MCF 10A (cell line): Measurements from ENCODE around the gene RASD1. TPM values are rescaled to one million over a fixed set of nuclear protein-coding genes. Genes with fewer than 3 reads are reported as not detected.

Experiments used
- BruUV-seq: library from RNA; stranded (reverse); fragments of 400-500 nt; replicated peaks from 2 replicates; lab custom pipeline; 2021; lab: Mats Ljungman, UMichigan
- CTCF ChIA-PET: fragments of 300-600 bp; sonication (Branson Sonifier 250); formaldehyde crosslinking; extraction: SDS; loops from one replicate; lab custom pipeline; 2021; ENCODE audit warnings: antibody characterized with exemption, inconsistent platforms; lab: Yijun Ruan, JAX
- POLR2A ChIA-PET: fragments of 300-600, 350-650 bp; sonication (Branson Sonifier 250); formaldehyde crosslinking; extraction: SDS; loops from one replicate; lab custom pipeline; 2020; ENCODE audit warnings: antibody characterized with exemption, inconsistent platforms; lab: Yijun Ruan, JAX
- DNase-seq: peaks from one replicate; pipeline ENCODE4 v3.0.0-alpha.2; 2018; ENCODE audit not compliant: unreplicated experiment
- H3K27ac Mint-ChIP-seq: one replicate; pipeline ENCODE4 v1.8.0; 2022; ENCODE audit warnings: mild to moderate bottlenecking, low read depth, mixed read lengths; ENCODE audit not compliant: unreplicated experiment
- H3K27me3 Mint-ChIP-seq: one replicate; pipeline ENCODE4 v1.8.0; 2022; ENCODE audit warnings: mixed read lengths; ENCODE audit not compliant: insufficient read depth, unreplicated experiment
- H3K36me3 Mint-ChIP-seq: one replicate; pipeline ENCODE4 v1.8.0; 2022; ENCODE audit warnings: mild to moderate bottlenecking, moderate library complexity, mixed read lengths; ENCODE audit not compliant: insufficient read depth, unreplicated experiment
- H3K4me1 Mint-ChIP-seq: one replicate; pipeline ENCODE4 v1.8.0; 2022; ENCODE audit warnings: mixed read lengths; ENCODE audit not compliant: insufficient read depth, unreplicated experiment
- H3K4me3 Mint-ChIP-seq: one replicate; pipeline ENCODE4 v1.8.0; 2022; ENCODE audit warnings: mild to moderate bottlenecking, moderate library complexity, mixed read lengths; ENCODE audit not compliant: unreplicated experiment
- H3K9me3 Mint-ChIP-seq: one replicate; pipeline ENCODE4 v1.8.0; 2022; ENCODE audit warnings: mixed read lengths; ENCODE audit not compliant: unreplicated experiment
- intact Hi-C: fragments of 100-400 bp; cut with micrococcal nuclease; formaldehyde crosslinking; loops from 2 replicates; pipeline ENCODE4 v1.14.1; 2022
- total RNA-seq: library from RNA; stranded (reverse); gene quantifications from 2 replicates; pipeline ENCODE4 v1.2.3, GENCODE V29; 2022
- TF ChIP-seq, protein P1 (sequence below): fragments of 200-600 bp; IDR thresholded peaks from one replicate; pipeline ENCODE4 v1.8.0; 2022; ENCODE audit warnings: antibody characterized with exemption, mild to moderate bottlenecking; ENCODE audit not compliant: unreplicated experiment

The RASD1 gene
- total RNA-seq, 1 experiment from 2014 or later: 0.21 TPM

DNA sequence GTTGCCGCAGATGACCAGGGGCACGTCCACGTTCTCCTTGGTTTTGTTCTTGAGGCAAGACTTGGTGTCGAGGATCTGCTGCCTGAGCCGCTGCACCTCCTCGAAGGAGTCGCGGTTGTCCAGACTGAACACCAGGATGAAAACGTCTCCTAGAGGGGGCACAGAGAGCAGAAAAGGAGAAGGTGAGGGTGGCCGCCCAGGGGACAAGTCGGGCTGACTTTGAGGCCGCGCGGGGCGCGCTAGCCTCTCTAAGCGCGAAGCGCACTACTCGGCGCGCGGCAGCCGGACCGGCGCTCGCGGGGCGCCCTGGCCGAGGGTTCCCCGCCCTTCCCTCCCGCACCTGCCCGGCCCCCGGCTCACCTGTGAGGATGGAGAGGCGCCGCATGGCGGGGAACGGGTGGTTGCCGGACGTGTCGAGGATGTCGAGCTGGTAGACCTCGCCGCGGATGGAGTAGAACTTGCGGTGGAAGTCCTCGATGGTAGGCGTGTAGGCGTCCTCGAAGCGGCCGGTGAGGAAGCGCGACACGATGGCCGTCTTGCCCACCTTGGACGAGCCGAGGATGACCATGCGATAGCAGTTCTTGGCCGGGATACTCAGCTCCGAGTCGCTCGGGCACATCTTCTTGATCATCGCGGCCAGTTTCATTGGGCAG, 533 bp downstream of the RASD1 start:
- H3K27ac Mint-ChIP-seq: no peak overlapping the region
- POLR2A ChIA-PET: interaction anchor here (0.7 to 1.5 kb wide), 4 partner anchors 100 to 180 kb away, joined by 3 to 11 read pairs (median 3); no protein-coding TSS in a partner anchor
- no peaks in the 10 kb centered on the region for H3K4me1 Mint-ChIP-seq
- TF ChIP-seq, protein P1, sequence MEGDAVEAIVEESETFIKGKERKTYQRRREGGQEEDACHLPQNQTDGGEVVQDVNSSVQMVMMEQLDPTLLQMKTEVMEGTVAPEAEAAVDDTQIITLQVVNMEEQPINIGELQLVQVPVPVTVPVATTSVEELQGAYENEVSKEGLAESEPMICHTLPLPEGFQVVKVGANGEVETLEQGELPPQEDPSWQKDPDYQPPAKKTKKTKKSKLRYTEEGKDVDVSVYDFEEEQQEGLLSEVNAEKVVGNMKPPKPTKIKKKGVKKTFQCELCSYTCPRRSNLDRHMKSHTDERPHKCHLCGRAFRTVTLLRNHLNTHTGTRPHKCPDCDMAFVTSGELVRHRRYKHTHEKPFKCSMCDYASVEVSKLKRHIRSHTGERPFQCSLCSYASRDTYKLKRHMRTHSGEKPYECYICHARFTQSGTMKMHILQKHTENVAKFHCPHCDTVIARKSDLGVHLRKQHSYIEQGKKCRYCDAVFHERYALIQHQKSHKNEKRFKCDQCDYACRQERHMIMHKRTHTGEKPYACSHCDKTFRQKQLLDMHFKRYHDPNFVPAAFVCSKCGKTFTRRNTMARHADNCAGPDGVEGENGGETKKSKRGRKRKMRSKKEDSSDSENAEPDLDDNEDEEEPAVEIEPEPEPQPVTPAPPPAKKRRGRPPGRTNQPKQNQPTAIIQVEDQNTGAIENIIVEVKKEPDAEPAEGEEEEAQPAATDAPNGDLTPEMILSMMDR: no peak
- no peak overlapping the region for H3K4me3 Mint-ChIP-seq
- H3K36me3 Mint-ChIP-seq: peaks cover 23% of the 10 kb centered on the region
- BruUV-seq: no TSS peak
- no peaks in the 10 kb centered on the region for H3K9me3 Mint-ChIP-seq
- H3K27me3 Mint-ChIP-seq: no peaks in the 10 kb centered on the region
- intact Hi-C loops: loop anchor here (1.0 to 2.0 kb wide), 4 partner anchors 75 to 147 kb away; no protein-coding TSS in a partner anchor
- CTCF ChIA-PET: interaction anchor here (0.6 to 3.5 kb wide), 16 partner anchors 9 to 146 kb away, joined by 3 to 42 read pairs (median 8); partner anchors contain the start of gene PEMT
- DNase-seq: no peak

DNA sequence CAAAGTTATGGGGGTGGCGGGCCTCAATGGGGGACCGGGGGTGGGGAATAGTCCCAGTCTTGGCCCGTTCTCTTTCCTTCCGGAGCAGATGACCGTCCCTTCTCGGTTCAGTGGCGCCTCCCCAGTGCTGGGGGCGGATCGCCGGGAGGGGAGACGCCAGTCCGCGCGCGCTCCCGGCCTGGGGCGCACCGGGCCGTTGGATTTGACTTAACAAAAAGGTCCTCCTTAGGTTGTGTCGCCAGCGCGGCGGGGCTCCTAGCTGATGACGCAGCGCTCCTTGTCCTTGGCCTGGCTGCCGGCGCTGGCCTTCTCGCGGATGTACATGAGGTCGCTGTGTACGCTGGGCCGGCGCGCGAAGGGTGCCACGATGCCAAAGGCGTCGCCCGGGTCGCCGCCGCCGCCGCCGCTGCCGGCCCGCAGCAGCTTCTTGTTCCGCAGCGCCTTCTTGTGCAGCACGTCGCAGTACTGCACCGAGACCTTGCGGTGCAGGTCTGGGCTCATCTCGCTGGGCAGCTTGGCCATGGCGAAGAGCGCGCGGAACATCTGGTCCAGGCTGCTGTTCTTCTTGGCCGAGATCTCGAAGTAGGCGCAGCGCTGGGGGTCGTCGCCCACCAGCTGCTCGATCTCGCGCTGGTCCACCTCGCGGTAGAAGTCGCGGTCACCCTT, 1.2 kb downstream of the RASD1 start:
- CTCF ChIA-PET: interaction anchor here (0.7 to 3.5 kb wide), 3 partner anchors 54 to 146 kb away, joined by 5 to 42 read pairs (median 19); no protein-coding TSS in a partner anchor
- Mint-ChIP-seq H3K9me3 (no peaks in the 10 kb centered on the region), H3K36me3 (peaks cover 23% of the 10 kb centered on the region), H3K27ac (no peak overlapping the region), H3K4me3 (no peak overlapping the region), H3K27me3 (no peaks in the 10 kb centered on the region), H3K4me1 (no peaks in the 10 kb centered on the region)
- BruUV-seq: no TSS peak
- no peak for DNase-seq
- intact Hi-C loops: no loop called here
- POLR2A ChIA-PET: interaction anchor here (0.7 to 1.1 kb wide), 2 partner anchors 123 to 181 kb away, joined by 3 read pairs; no protein-coding TSS in a partner anchor
- TF ChIP-seq, protein P1: no peak

DNA sequence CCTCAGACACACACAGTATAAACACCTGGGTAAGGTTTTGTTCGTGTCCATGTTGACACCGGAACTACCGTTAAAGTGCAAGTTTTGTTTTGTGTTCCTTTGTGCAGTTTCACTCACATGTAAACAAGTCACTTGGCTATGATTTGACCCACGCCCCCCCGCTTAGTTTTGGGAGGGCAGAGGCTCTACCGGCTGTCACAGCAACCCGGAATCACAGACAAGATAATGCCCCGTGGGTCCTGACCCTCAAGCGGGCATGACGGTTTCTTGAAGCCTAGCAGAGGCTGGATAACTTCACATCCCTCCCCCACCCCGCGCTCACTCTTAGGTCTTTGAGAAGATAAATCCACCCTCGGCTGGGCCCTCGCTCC, 1.7 kb downstream of the RASD1 start:
- no peak for DNase-seq
- H3K27ac Mint-ChIP-seq: no peak overlapping the region
- ChIA-PET POLR2A (no interaction called here), CTCF (no interaction called here)
- TF ChIP-seq, protein P1: no peak
- no TSS peak for BruUV-seq
- intact Hi-C loops: no loop called here
- no peak overlapping the region for H3K4me3 Mint-ChIP-seq
- no peaks in the 10 kb centered on the region for H3K9me3 Mint-ChIP-seq
- H3K4me1 Mint-ChIP-seq: no peaks in the 10 kb centered on the region
- no peaks in the 10 kb centered on the region for H3K27me3 Mint-ChIP-seq
- H3K36me3 Mint-ChIP-seq: peaks cover 26% of the 10 kb centered on the region

DNA sequence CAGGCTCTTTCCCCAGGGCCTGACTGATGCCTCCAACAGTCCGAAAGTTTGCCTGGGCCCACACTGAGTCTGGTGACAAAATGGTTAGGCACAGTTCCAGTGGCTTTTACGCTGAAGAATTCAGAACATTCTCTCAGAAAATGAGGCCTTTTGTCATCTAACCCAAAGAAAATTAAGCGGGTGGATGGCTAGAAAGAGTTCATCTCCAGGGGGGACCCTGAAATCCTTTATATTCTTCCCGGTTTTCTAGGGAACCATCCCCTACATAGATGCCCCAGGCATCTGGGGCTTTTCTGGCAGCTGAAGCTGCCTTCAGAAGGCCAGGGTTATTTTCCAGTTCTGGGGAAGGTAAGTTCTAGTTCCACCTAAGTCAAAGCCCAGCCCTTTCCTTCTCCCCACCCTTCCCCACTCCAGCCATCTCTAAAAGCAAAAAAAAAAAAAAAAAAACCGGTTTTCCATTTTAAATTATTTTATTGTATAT, 2.2 kb downstream of the RASD1 start:
- BruUV-seq: no TSS peak
- Mint-ChIP-seq H3K27ac (no peak overlapping the region), H3K9me3 (no peaks in the 10 kb centered on the region), H3K36me3 (peaks cover 28% of the 10 kb centered on the region), H3K27me3 (no peaks in the 10 kb centered on the region), H3K4me1 (no peaks in the 10 kb centered on the region), H3K4me3 (no peak overlapping the region)
- TF ChIP-seq, protein P1: no peak
- ChIA-PET CTCF (interaction anchor here (0.6 to 1.0 kb wide), 3 partner anchors 13 to 235 kb away, joined by 3 read pairs; no protein-coding TSS in a partner anchor), POLR2A (no interaction called here)
- intact Hi-C loops: no loop called here
- DNase-seq: no peak
